KOPT-K1 (cell line): ENCODE data around the gene CFAP57.

ENCODE experiments used
- H3K27ac ChIP-seq: fragments of 200-600 bp; sonication (generic); 2 replicates; pipeline ENCODE4 v1.5.1; 2016; ENCODE audit warnings: antibody characterized with exemption, mild to moderate bottlenecking, low read depth, low read length; ENCODE audit not compliant: poor library complexity, severe bottlenecking
- H3K36me3 ChIP-seq: fragments of 200-600 bp; sonication (generic); 2 replicates; pipeline ENCODE4 v1.5.1; 2017; ENCODE audit warnings: antibody characterized with exemption, mild to moderate bottlenecking, low read length, moderate library complexity; ENCODE audit not compliant: insufficient read depth
- H3K9me3 ChIP-seq: fragments of 200-600 bp; sonication (generic); 2 replicates; pipeline ENCODE4 v1.5.1; 2017; ENCODE audit warnings: antibody characterized with exemption, low read length, mild to moderate bottlenecking; ENCODE audit not compliant: insufficient read depth, poor library complexity, severe bottlenecking

Gene CFAP57

DNA sequence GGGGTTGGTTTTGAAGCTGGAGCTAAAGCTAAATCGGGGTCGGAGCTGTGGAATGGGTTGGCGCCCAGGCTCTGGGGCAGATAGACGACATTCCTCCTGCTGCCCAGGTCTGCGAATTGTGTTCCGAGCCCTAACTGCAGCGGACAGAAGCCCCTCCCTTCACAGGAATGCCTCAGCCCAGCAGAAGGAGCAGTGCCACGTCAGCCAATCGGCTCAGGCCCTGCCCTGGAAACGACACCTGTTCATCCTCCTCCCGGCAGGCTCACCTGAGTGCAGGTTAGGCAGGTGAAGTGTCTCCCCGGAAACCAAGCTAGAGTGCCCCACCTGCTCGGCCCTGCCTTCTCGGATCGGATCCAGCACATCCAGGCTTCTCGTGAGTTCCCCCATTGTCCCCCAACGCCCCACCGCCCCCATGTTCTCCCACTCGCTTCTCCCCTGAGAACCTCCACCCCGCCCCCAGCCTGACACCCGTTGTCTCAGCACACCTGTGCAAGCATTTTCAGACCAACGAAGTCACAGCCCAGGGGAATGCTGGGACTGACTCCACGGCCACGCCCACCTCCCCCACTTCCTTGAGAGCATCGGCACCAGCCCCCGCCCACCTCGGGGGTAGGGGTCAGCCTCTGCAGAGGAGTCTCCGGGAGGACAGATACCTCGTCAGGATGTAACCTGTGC lies 98.4 kb downstream of the CFAP57 start:
- Histone ChIP-seq H3K27ac (no peak overlapping the region), H3K9me3 (peaks cover 12% of the 10 kb centered on the region), H3K36me3 (no peaks in the 10 kb centered on the region)

DNA sequence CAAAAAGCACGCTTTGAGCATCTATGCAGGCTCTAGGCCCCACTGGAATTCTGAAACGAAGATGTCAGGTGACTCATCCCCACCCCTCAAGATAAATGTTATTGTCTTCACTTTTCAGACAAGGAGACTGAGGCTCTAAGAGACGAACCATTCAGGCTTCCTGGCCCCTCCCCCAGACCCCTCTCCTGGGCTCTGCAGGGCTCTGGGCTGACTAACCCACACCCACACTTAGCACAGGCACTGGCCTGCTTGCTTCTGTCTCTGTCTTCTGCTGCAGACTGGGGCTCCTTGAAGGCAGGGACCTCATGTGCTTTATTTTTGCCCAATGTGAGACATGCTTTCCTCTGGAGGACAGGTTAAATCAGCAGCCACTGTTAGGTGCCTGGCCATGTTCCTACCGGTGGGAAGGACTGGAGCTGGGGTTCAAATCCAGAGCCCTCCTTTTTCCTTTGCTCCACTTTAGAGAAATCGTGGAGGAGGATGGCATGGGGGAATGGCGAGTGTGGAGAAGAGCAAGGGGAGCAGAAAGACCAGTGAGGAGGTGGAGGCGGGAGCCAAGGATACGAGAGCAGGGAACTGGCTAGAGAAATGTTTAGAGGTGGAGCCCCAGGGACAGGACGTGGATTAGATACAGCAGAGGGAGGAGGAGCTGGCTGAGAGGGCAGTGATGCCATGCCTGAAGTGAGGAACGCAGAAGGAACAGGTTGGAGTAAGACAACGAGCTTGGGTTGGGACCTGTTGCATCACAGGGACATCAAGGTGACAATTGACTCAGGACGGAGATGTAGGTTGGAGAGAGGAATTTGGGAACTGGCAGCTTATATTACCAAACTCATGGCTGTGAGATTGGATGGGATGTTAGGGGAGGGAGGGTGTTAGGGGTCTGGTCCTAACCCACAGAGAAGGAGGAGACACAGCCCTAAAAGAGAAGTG lies 99.3 kb downstream of the CFAP57 start:
- no peaks in the 10 kb centered on the region for H3K36me3 ChIP-seq
- H3K27ac ChIP-seq, result no peak overlapping the region
- peaks cover 12% of the 10 kb centered on the region for H3K9me3 ChIP-seq

DNA sequence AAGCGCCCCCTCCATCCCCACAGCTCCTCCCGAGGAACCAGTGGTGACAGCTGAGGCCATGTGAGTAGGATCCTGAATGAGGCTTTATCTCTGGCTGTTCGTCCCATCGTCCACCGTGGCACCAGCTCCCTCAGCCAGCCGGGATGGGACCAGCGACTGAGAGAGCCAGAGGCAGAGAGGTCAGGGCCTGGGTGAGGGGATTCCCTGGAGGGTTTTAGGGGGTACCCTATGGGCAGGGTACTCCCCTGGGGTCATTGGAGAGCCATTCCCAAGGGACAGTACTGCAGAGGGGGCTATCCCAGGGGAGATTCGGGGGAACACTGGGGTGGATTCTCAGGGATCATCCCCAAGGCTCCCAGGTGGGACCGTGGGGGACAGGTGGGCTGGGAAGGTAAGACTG lies 100.0 kb downstream of the CFAP57 start:
- Histone ChIP-seq H3K27ac (no peak overlapping the region), H3K9me3 (peaks cover 12% of the 10 kb centered on the region), H3K36me3 (no peaks in the 10 kb centered on the region)

DNA sequence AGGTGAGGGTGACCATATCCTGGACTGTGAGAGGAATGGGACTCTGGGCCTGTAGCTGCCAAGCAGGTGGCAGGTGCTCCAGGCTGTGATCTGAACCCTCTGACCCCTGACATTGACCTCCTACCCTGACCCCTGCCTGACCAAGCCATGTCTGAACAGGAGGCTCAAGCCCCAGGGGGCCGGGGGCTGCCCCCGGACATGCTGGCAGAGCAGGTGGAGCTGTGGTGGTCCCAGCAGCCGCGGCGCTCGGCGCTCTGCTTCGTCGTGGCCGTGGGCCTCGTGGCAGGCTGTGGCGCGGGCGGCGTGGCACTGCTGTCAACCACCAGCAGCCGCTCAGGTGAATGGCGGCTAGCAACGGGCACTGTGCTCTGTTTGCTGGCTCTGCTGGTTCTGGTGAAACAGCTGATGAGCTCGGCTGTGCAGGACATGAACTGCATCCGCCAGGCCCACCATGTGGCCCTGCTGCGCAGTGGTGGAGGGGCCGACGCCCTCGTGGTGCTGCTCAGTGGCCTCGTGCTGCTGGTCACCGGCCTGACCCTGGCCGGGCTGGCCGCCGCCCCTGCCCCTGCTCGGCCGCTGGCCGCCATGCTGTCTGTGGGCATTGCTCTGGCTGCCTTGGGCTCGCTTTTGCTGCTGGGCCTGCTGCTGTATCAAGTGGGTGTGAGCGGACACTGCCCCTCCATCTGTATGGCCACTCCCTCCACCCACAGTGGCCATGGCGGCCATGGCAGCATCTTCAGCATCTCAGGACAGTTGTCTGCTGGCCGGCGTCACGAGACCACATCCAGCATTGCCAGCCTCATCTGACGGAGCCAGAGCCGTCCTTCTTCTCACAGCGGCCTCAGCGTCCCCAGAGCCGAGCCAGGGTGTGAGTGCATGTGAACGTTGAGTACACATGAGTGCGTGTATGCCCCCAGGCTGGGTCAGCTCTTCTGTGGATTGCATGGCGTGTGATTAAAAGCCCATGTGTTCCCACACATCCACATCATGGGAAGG lies 100.7 kb downstream of the CFAP57 start:
- Histone ChIP-seq H3K9me3 (peaks cover 12% of the 10 kb centered on the region), H3K27ac (no peak overlapping the region), H3K36me3 (no peaks in the 10 kb centered on the region)

DNA sequence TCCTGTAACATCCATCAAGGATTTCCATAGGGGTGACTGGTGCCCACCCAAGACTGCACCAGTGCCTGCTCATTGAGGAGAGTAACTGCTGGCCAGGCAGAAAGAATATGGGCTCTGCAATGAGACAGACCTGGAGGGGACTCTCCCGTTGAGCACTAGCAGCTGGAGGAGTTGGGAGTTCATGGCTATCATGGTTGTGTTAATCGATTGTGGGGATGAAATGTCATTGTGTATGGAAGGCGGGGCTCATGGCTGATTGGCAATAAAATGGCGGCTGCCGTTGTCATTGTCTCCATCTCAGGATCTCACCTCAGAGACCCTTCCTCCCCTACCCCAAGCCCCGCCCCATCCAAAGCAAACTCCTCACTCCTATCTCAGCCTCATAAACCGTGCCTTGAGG lies 101.6 kb downstream of the CFAP57 start:
- no peak overlapping the region for H3K27ac ChIP-seq

DNA sequence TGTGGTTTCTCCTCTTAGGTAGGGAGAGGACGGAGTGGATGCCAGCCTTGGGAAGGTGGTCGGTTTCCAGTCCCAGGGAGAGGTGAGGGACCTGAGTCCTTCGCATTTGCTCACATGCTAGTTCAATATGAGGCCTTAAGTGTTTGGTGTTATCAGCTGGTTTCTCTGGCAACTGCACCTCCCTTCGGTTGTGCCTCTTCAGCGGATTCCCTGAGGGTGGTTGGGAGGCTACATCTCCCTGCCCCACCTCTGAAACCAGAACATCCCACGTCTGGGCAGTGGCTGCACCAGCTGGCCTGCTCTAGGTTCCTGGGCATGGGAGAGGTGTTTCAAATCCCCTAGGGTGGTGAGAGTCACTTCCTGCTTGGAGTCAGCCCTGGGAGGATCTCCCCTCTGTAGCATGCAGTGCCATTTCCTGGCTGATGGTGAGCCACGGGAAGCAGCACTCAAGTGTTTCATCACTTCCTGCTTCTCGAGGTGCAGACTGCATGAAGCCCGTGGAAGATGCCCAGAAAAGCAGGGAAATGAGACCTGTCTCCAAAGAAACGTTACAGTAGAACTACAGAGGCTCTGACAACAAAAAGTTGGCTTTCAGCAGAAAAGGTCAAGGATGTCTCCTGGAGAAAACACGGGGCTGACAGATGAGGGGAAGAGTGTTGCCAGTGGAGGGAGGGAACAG lies 102.1 kb downstream of the CFAP57 start:
- Histone ChIP-seq H3K9me3 (peaks cover 12% of the 10 kb centered on the region), H3K36me3 (no peaks in the 10 kb centered on the region), H3K27ac (no peak overlapping the region)

More for the DNA sequence above, 101.6 kb downstream of the CFAP57 start:
- Histone ChIP-seq H3K9me3 (peaks cover 12% of the 10 kb centered on the region), H3K36me3 (no peaks in the 10 kb centered on the region)

DNA sequence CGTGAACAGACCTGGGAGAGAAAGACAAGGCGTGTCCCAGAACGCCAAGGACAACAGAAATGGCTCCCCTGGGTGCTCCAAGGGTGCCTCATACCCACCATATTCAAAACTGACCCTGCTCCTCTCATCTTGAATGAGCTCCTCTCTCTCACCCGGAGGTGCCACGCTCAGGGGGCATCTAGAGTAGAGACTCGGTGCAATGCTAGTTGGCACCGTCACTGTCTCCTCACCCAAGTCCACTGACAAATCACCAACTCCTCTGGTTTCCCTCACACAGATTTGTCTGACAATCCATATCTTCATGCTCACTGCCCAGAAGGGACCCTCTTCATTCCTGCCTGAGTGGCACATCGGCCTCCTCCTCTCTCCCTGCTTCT lies 102.7 kb downstream of the CFAP57 start:
- peaks cover 12% of the 10 kb centered on the region for H3K9me3 ChIP-seq
- no peak overlapping the region for H3K27ac ChIP-seq
- H3K36me3 ChIP-seq, result no peaks in the 10 kb centered on the region

DNA sequence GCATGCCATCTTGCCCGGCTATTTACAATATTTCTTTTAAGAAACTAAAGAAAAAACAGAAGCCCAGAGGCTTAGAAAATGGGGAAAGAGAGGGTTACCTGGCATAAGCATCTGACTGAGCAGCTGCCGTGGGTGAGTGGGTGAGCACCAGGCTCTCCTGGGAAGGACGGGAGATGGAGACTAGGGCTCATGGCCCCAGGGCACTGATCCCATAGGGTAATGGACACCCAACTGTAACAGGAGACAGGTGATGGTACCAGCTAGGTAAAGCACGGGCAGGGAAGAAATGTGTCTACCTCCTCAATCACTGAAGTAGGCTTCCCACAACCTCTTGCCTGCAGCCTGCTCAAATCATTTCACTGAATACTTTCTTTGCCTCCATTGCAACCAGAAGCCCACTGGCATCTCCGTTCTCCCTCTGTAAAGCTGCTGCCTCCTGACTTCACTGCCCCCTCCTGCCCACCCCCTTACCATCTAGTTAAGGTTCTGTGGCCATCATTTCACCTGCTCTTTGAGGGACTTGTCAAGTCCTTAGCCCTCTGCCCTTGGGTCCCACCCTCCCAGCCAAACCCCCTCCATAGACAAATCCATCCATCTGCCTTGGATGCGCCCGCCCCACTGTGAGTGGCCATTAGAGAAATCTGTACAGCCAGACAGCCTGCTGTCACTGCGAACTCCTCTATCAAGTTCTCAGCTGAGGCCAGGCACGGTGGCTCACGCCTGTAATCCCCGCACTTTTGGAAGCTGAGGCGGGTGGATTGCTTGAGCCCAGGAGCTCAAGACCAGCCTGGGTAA lies 103.9 kb downstream of the CFAP57 start:
- Histone ChIP-seq H3K27ac (no peak overlapping the region), H3K36me3 (no peaks in the 10 kb centered on the region), H3K9me3 (peaks cover 12% of the 10 kb centered on the region)

DNA sequence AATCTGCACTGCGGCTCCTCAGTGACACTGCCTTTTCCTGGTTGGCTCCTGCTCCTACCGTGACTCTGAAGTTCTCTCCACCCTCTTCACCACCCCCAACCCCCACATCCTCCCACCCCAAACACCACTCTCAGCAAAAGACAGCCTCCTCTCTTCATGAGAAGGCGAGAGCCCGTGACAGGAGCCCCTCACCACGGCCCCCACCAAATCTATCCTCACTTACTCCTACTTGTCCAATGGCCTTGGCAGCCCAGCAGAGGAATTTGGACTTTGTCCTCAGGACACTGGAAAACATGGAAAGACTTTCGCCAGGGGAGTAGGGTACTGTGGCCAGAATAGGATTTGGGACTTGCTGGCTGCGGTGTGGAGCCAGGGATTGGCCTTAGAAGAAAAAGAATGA lies 104.5 kb downstream of the CFAP57 start:
- Histone ChIP-seq H3K36me3 (no peaks in the 10 kb centered on the region), H3K9me3 (peaks cover 12% of the 10 kb centered on the region), H3K27ac (no peak overlapping the region)

DNA sequence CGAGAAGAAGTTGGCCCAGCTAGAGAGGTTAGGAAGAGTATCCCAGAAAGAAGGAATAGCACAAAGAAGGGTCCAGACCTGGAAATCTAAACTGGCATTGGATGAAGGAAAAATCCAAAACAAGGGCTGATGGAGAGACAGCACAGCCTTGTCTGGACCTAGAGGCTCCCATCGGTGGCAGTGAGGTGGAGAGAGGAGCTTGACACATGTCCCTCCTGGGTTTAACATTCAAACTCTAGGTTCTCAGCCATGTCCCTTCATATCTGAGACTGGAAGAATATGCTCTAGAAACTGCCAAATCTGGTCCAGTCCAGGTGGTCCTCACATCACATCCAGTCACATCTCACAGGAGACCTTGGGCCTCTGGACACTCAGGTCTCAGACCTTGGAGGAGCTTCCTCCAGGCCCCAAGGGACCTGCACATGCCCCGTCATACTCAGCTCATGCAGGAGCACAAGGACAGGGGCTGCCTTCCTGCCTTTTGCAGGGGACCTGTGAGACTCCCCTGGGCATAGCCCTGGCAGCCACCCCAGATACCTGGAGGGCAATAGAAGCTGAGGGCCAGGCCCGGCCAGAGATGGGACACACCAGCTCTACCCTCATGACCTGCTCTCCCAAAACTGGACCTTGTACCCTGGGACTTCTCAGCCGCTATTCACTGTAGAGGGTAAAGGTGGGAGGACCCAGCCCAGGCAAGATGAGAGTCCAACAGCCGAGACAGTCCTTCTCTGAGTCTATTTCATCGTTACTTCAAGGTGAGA lies 105.2 kb downstream of the CFAP57 start:
- Histone ChIP-seq H3K9me3 (peaks cover 12% of the 10 kb centered on the region), H3K27ac (no peak overlapping the region), H3K36me3 (no peaks in the 10 kb centered on the region)

DNA sequence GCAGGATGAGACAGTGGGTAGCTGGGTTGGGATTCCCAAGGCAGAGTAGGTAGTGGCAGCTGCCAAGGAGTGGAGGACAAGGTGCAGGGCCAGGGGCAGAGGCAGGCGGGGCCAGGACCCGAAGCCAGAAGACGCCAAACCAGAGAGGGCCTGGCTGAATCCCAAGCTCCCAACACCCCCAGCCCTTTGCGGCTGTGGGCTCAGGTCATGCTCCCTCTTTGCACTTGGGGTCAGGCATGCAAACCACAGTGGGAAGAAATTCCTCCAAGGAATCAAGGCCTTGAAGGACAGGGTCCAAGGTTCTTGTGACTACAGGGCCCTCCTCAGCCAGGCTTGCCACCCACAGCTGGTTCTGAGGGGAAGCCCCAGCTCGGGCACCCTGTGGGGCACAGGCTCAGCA lies 107.0 kb downstream of the CFAP57 start:
- Histone ChIP-seq H3K36me3 (no peaks in the 10 kb centered on the region), H3K27ac (no peak overlapping the region), H3K9me3 (peaks cover 9% of the 10 kb centered on the region)

DNA sequence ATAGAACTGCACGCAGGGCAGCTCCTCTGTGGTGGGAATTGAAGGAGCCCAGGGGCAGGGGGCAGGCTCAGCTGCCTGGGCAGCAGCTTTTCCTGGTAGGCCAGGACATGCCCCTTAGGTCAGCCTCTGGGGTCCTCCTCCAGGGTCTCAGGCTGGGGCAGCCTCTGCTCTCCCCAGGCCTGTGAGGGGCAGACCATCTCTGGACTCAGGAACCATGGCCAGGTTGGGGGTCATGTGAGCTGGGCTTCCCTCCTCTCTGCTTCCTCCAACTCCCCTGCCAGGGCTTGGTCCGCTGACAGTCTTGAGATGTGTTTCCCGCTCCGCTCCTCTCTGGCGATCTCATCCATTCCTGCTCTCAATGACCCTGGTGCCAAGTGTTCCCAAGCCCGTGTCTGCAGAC lies 107.5 kb downstream of the CFAP57 start:
- no peaks in the 10 kb centered on the region for H3K36me3 ChIP-seq
- H3K27ac ChIP-seq, result no peak overlapping the region
- H3K9me3 ChIP-seq, result peaks cover 4% of the 10 kb centered on the region

DNA sequence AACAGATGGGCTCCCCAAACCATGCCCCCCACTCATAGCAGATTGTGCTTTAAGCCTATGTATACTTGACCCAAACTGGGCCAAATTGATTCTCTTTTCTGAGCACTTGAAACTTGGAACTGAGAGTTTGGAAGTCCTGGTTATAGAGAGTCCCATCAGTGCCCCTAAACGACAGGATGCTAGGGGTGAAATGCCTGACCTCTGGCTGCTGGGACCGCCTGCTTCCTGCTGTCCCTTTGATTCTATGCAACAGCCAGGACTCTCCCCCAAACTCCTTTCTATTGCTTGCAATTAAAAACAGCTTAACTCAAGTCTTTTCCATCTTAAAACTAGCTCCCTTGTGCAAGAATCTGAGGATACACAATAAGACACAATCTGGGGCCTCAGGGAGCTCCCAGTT lies 108.6 kb downstream of the CFAP57 start:
- Histone ChIP-seq H3K36me3 (no peaks in the 10 kb centered on the region), H3K9me3 (no peaks in the 10 kb centered on the region), H3K27ac (no peak overlapping the region)
